Bronchial epithelial cell (primary cell): ENCODE measurements around the gene ADGRG6. TPM values are rescaled to one million over a fixed set of nuclear protein-coding genes. Genes with fewer than 3 reads are reported as not detected.

Experiments used
- DNase-seq: peaks from one replicate; pipeline ENCODE4 v3.0.0-alpha.2; 2010; ENCODE audit warnings: low read depth
- FAIRE-seq: peaks from 2 replicates; lab custom pipeline; 2011; peaks lifted over from hg19 to GRCh38; lab: Jason Lieb, UNC
- H3K27me3 ChIP-seq: 2 replicates; pipeline ENCODE4 v1.5.1; 2011; ENCODE audit warnings: low read length; ENCODE audit not compliant: control insufficient read depth, insufficient read depth
- H3K36me3 ChIP-seq: 2 replicates; pipeline ENCODE4 v1.5.1; 2011; ENCODE audit warnings: low read length; ENCODE audit not compliant: control insufficient read depth, insufficient read depth
- H3K4me3 ChIP-seq: 2 replicates; pipeline ENCODE4 v1.5.1; 2011; ENCODE audit warnings: mild to moderate bottlenecking, low read depth, low read length, control low read depth
- CTCF ChIP-seq: IDR thresholded peaks from 2 replicates; pipeline ENCODE4 v1.5.1; 2011; ENCODE audit warnings: mild to moderate bottlenecking, moderate library complexity, low read length, control low read depth, inconsistent platforms; ENCODE audit not compliant: insufficient read depth, severe bottlenecking
- total RNA-seq: library from RNA; depleted of rRNA; stranded (reverse); fragments of >200 nt; gene quantifications from 2 replicates; pipeline ENCODE4 v1.2.1, GENCODE V29; 2014

The ADGRG6 gene
- total RNA-seq, 1 donor from 2014 or later = 12.4 TPM

- TF ChIP-seq CTCF = no peak
- Histone ChIP-seq H3K27me3 (no peaks in the 10 kb centered on the region), H3K4me3 (no peak overlapping the region), H3K36me3 (peaks cover 1% of the 10 kb centered on the region)
- DNase-seq (no peak), FAIRE-seq (no peak)
Observed at GRCh38 chr6:142367061-142367460, 65.3 kb downstream of the ADGRG6 start.

GRCh38 chr6:142367501-142368018 is 65.8 kb downstream of the ADGRG6 start:
- no peak overlapping the region for H3K4me3 ChIP-seq
- no peak for DNase-seq
- H3K27me3 ChIP-seq = no peaks in the 10 kb centered on the region
- peaks cover 1% of the 10 kb centered on the region for H3K36me3 ChIP-seq
- FAIRE-seq = no peak
- no peak for TF ChIP-seq CTCF

GRCh38 chr6:142369266-142369665 is 67.5 kb downstream of the ADGRG6 start:
- no peak overlapping the region for H3K4me3 ChIP-seq
- H3K36me3 ChIP-seq = peaks cover 1% of the 10 kb centered on the region
- no peak for DNase-seq
- H3K27me3 ChIP-seq = no peaks in the 10 kb centered on the region
- FAIRE-seq = no peak
- no peak for TF ChIP-seq CTCF

GRCh38 chr6:142372348-142372747 is 70.5 kb downstream of the ADGRG6 start:
- H3K27me3 ChIP-seq = no peaks in the 10 kb centered on the region
- peak; percentile 2 for TF ChIP-seq CTCF
- DNase-seq = peak; percentile 93
- peak; percentile 88 for FAIRE-seq
- peaks cover 1% of the 10 kb centered on the region for H3K36me3 ChIP-seq
- H3K4me3 ChIP-seq = no peak overlapping the region

- H3K27me3 ChIP-seq = no peaks in the 10 kb centered on the region
- peaks cover 1% of the 10 kb centered on the region for H3K36me3 ChIP-seq
- peak; percentile 45 for DNase-seq
- no peak overlapping the region for H3K4me3 ChIP-seq
- no peak for FAIRE-seq
- TF ChIP-seq CTCF = no peak
Observed at GRCh38 chr6:142373268-142374090, 71.7 kb downstream of the ADGRG6 start.
